ENCODE measurements around the gene FHOD1.
A peak's percentile ranks its signal among the peaks of the same experiment; 100 is the strongest.

Gene FHOD1

GRCh38 chr16:67280090-67281015 is 33.1 kb upstream of the FHOD1 start:
- no peak for DNase-seq (ENCODE audit: extremely low read depth, low read depth)
- no peak for TF ChIP-seq CTCF (IDR thresholded peaks at IDR 0.05; ENCODE audit: low read depth, low read length)

- TF ChIP-seq CTCF (IDR thresholded peaks at IDR 0.05; ENCODE audit: low read depth, low read length): peak; percentile 37
Observed at GRCh38 chr16:67279296-67280089, 32.2 kb upstream of the FHOD1 start, which contains the start of gene PLEKHG4. TSS of gene PLEKHG4 (plus strand) at chr16:67279532. CDS start at chr16:67280045, 513 bp downstream.

GRCh38 chr16:67278773-67279295 is 31.6 kb upstream of the FHOD1 start:
- TF ChIP-seq CTCF (IDR thresholded peaks at IDR 0.05; ENCODE audit: low read depth, low read length): peak; percentile 29
- no peak for DNase-seq (ENCODE audit: extremely low read depth, low read depth)

More at GRCh38 chr16:67279296-67280089, 32.2 kb upstream of the FHOD1 start, which contains the start of gene PLEKHG4:
- DNase-seq (ENCODE audit: extremely low read depth, low read depth): peak; percentile 40

DNA sequence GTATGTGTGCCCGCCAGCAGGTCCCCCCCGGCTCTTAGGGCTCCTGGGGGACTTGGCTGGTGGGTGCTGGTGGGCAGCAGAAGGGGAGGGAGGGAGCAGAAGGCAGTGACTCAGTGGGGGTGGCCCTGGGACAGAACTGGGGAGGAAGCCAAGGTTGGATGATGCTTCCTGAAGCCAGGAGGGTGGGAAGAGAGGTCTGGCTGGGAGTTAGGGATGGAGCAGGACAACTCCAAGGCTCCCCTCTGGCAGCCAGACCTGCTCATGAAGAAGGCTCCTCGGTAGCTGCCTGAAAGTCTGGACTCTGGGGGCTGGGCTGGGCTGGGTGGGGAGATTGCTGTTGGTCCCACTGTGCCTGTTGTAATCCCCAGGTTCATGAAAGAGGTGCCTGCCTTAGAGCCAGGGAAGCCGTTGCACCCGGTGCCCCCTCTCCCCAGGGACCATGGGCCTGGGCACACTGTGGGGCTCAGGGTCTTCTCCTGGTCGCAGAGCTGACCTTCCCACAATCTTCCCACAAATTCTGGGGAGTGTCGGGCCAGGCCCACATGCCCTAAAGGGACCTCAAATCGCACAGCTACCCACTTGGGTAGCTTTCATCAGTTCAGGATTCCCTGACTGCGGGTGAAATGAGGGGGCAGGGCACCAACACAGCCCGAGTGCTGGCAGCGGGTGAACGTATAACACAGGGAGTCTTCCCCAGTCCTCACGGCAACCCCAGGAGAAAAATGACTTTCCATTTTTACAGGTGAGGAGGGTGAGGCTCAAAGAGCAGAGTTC is 30.9 kb upstream of the FHOD1 start:
- TF ChIP-seq CTCF (IDR thresholded peaks at IDR 0.05; ENCODE audit: low read depth, low read length): no peak
- peak; percentile 48 for DNase-seq (ENCODE audit: extremely low read depth, low read depth)

GRCh38 chr16:67277294-67277998 is 30.2 kb upstream of the FHOD1 start:
- no peak for TF ChIP-seq CTCF (IDR thresholded peaks at IDR 0.05; ENCODE audit: low read depth, low read length)
- peak; percentile 96 for DNase-seq (ENCODE audit: extremely low read depth, low read depth)

DNA sequence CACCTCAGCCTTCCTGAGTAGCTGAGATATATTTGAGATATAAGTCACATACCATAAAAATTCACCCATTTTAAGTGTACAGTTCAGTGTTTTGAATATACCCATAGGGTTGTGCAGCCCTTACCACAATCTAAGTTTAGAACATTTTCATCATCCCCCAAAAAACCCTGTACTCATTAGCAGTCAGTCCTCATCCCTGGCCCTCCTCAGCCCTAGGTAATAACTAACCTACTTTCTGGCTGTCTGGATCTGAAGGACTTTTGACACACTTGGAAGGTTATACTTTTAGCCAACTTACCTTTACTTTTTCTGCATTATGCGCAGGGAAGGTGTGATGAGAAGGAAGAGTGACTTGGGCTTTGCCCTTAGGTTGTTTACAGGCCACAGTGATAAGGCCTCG is 28.0 kb upstream of the FHOD1 start:
- no peak for DNase-seq (ENCODE audit: extremely low read depth, low read depth)
- no peak for TF ChIP-seq CTCF (IDR thresholded peaks at IDR 0.05; ENCODE audit: low read depth, low read length)
